Stimulated activated CD4-positive, alpha-beta T cell treated with anti-CD3 and anti-CD28 coated beads, Interleukin-4, amount 100 ng/mL, for 1 hour (primary cell): Measurements from ENCODE around the gene MRM1.

ENCODE experiments used
- DNase-seq: peaks from one replicate; pipeline ENCODE4 v3.0.0-alpha.2; 2020

Gene MRM1

GRCh38 chr17:36601303-36602029 is at the start of gene MRM1:
Gene MRM1, plus strand, starts transcription at chr17:36601583. Its CDS starts 228 bp downstream, at chr17:36601811.
- peak; percentile 92 for DNase-seq

GRCh38 chr17:36553459-36553858 is 47.9 kb upstream of the MRM1 start:
- DNase-seq: no peak

GRCh38 chr17:36566081-36566480 is 35.3 kb upstream of the MRM1 start:
- DNase-seq: no peak

- DNase-seq: no peak
Measured at GRCh38 chr17:36575028-36575427, 26.4 kb upstream of the MRM1 start.

- no peak for DNase-seq
Measured at GRCh38 chr17:36576793-36577192, 24.6 kb upstream of the MRM1 start.

- no peak for DNase-seq
Measured at GRCh38 chr17:36578671-36579070, 22.7 kb upstream of the MRM1 start.

GRCh38 chr17:36583787-36584186 is 17.6 kb upstream of the MRM1 start:
- no peak for DNase-seq

- DNase-seq: no peak
Measured at GRCh38 chr17:36586138-36586537, 15.2 kb upstream of the MRM1 start.

GRCh38 chr17:36590082-36590481 is 11.3 kb upstream of the MRM1 start:
- DNase-seq: no peak

GRCh38 chr17:36591434-36592315 is 9.7 kb upstream of the MRM1 start, which contains the start of gene DHRS11:
Gene DHRS11, plus strand, starts transcription at chr17:36591879. Its CDS starts 131 bp downstream, at chr17:36592010.
- DNase-seq: peak; percentile 83

GRCh38 chr17:36592316-36592715 is 9.1 kb upstream of the MRM1 start:
- DNase-seq: peak; percentile 13

GRCh38 chr17:36592716-36593321 is 8.6 kb upstream of the MRM1 start:
- no peak for DNase-seq

- no peak for DNase-seq
Measured at GRCh38 chr17:36593656-36594316, 7.6 kb upstream of the MRM1 start.

- DNase-seq: no peak
Measured at GRCh38 chr17:36594626-36595401, 6.6 kb upstream of the MRM1 start.

GRCh38 chr17:36597226-36597625 is 4.2 kb upstream of the MRM1 start:
- no peak for DNase-seq

- DNase-seq: no peak
Measured at GRCh38 chr17:36597866-36598777, 3.3 kb upstream of the MRM1 start.

- DNase-seq: no peak
Measured at GRCh38 chr17:36598951-36599401, 2.4 kb upstream of the MRM1 start.

GRCh38 chr17:36599546-36600250 is 1.7 kb upstream of the MRM1 start:
- no peak for DNase-seq

- no peak for DNase-seq
Measured at GRCh38 chr17:36600465-36600864, 918 bp upstream of the MRM1 start.

GRCh38 chr17:36600936-36601302 is 464 bp upstream of the MRM1 start:
- peak; percentile 27 for DNase-seq
